CD8-positive, alpha-beta memory T cell (primary cell): Measurements from ENCODE around the gene KIR3DL2. TPM values are rescaled to one million over a fixed set of nuclear protein-coding genes. Genes with fewer than 3 reads are reported as not detected.
"Not testable (repeated sequence)": the region's sequence is repeated elsewhere in the genome, so short reads cannot be mapped to it uniquely, and the experiment has no call there.

Experiments
- CTCF ChIA-PET: fragments of 350-600 bp; sonication (Branson Sonifier 250); formaldehyde crosslinking; loops from one replicate; lab custom pipeline; 2021; ENCODE audit warnings: antibody characterized with exemption; lab: Charles Lee
- POLR2A ChIA-PET: fragments of 350-600 bp; sonication (Branson Sonifier 250); formaldehyde crosslinking; loops from one replicate; lab custom pipeline; 2021; ENCODE audit warnings: antibody characterized with exemption; lab: Charles Lee
- DNase-seq, 5 donors: peaks; one replicate each; pipeline versions ENCODE4 v3.0.0 to v3.0.0-alpha.2; 2020 to 2022; ENCODE audit warnings: mixed read lengths in 1 of 5
- H3K27ac ChIP-seq: one replicate; pipeline ENCODE4 v1.7.0; 2013; ENCODE audit warnings: low read depth, mild to moderate bottlenecking, low read length, moderate library complexity
- H3K27me3 ChIP-seq: 2 replicates; pipeline ENCODE4 v1.7.0; 2013; ENCODE audit warnings: low read length, mild to moderate bottlenecking; ENCODE audit not compliant: insufficient read depth, poor library complexity, severe bottlenecking
- H3K36me3 ChIP-seq: 2 replicates; pipeline ENCODE4 v1.7.0; 2013; ENCODE audit warnings: mild to moderate bottlenecking, low read length, moderate library complexity; ENCODE audit not compliant: insufficient read depth
- H3K4me1 ChIP-seq: 2 replicates; pipeline ENCODE4 v1.7.0; 2013; ENCODE audit warnings: mild to moderate bottlenecking, low read length, moderate library complexity; ENCODE audit not compliant: insufficient read depth
- H3K4me3 ChIP-seq: 2 replicates; pipeline ENCODE4 v1.7.0; 2013; ENCODE audit warnings: mild to moderate bottlenecking, low read length
- H3K9me3 ChIP-seq: 2 replicates; pipeline ENCODE4 v1.7.0; 2013; ENCODE audit warnings: mild to moderate bottlenecking, low read length
- H3K27ac Mint-ChIP-seq, 8 donors: one replicate each; pipeline ENCODE4 v1.8.0; 2020 to 2021; ENCODE audit warnings: mixed read lengths in 8 of 8, mild to moderate bottlenecking in 6 of 8, inconsistent platforms in 3 of 8, moderate library complexity in 3 of 8
- H3K27me3 Mint-ChIP-seq, 2 donors: one replicate each; pipeline ENCODE4 v1.8.0; 2020 to 2021; ENCODE audit warnings: mixed read lengths in 2 of 2, mild to moderate bottlenecking in 1 of 2, moderate library complexity in 1 of 2
- H3K36me3 Mint-ChIP-seq, 3 donors: one replicate each; pipeline ENCODE4 v1.8.0; 2020 to 2021; ENCODE audit warnings: mixed read lengths in 3 of 3, inconsistent platforms in 1 of 3, mild to moderate bottlenecking in 1 of 3
- H3K4me1 Mint-ChIP-seq, 3 donors: one replicate each; pipeline ENCODE4 v1.8.0; 2020 to 2021; ENCODE audit warnings: mixed read lengths in 3 of 3, inconsistent platforms in 1 of 3, mild to moderate bottlenecking in 1 of 3
- H3K4me3 Mint-ChIP-seq, 7 donors: one replicate each; pipeline ENCODE4 v1.8.0; 2020 to 2021; ENCODE audit warnings: mixed read lengths in 7 of 7, mild to moderate bottlenecking in 6 of 7, moderate library complexity in 4 of 7, inconsistent platforms in 2 of 7
- H3K9me3 Mint-ChIP-seq, 5 donors: one replicate each; pipeline ENCODE4 v1.8.0; 2020 to 2022; ENCODE audit warnings: mixed read lengths in 5 of 5, mild to moderate bottlenecking in 3 of 5, moderate library complexity in 2 of 5, inconsistent platforms in 1 of 5
- polyA plus RNA-seq: library from polyadenylated mRNA; unstranded; fragments of 300-500 nt; fragmentation: Illumina TruSeq; gene quantifications from one replicate; pipeline ENCODE4 v1.2.3, GENCODE V29; 2021
- total RNA-seq, 2 experiments: library from RNA; stranded (reverse); gene quantifications; one replicate each; pipeline ENCODE4 v1.2.3, GENCODE V29; 2021

KIR3DL2 gene
- total RNA-seq = under 1 TPM; 0.27 to 0.28 TPM
- 16.8 TPM for polyA plus RNA-seq

DNA sequence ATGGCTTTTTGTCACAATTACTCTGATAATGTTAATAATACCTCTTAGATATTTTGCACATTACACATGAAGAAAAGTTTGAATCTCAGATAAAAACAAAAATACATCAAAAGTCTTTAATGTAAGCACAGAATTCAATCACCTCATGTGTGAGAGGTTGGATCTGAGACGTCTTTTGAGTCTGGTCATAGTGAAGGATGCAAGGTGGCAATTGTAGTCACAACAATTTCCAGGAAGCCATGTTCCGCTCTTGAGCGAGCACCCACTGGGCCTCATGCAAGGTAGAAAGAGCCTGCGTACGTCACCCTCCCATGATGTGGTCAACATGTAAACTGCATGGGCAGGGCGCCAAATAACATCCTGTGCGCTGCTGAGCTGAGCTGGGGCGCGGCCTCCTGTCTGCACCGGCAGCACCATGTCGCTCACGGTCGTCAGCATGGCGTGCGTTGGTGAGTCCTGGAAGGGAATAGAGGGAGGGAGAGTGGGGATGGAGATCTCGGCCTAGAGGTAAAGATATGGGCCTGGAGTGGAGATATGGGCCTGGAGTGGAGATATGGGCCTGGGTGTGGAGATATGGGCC lies at the start of gene KIR3DL2:
KIR3DL2 (plus strand) TSS at position 383 of the 580 bp plus-strand sequence; CDS start at position 416, 33 bp downstream.
- H3K27me3 ChIP-seq, H3K36me3 Mint-ChIP-seq, CTCF ChIA-PET, H3K27ac ChIP-seq, H3K36me3 ChIP-seq, POLR2A ChIA-PET, H3K9me3 Mint-ChIP-seq, H3K4me1 ChIP-seq, H3K4me3 ChIP-seq, H3K4me1 Mint-ChIP-seq, H3K9me3 ChIP-seq: not testable (repeated sequence)
- peak within 1 kb of the TSS in 3 of 7 donors; percentile 2 to 68 (median 18) for H3K4me3 Mint-ChIP-seq
- peak within 1 kb of the TSS in 4 of 8 donors; percentile 8 to 92 (median 77) for H3K27ac Mint-ChIP-seq
- H3K27me3 Mint-ChIP-seq = peaks cover 12 to 17% of the 10 kb centered on the region in 2 donors
- DNase-seq = peak in 1 of 5 donors; percentile 23

DNA sequence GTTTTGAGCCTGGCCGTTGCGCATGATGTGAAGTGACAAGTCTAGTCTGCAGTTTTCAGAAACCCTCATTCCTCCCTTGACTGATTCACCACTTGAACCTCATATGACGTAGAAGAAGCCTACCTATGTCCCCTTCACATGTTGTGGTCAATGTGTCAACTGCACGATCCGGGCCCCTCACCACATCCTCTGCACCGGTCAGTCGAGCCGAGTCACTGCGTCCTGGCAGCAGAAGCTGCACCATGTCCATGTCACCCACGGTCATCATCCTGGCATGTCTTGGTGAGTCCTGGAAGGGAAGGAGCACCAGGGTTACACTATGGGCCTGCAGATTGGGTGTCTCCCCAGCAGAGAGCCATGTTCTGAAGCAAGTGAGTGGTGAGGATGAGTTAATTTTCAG lies 46.8 kb upstream of the KIR3DL2 start, which contains the start of gene KIR2DL4:
KIR2DL4 (plus strand) TSS at position 201 of the 400 bp plus-strand sequence; CDS start at position 243, 42 bp downstream.
- no peaks in the 10 kb centered on the region for H3K4me1 ChIP-seq
- CTCF ChIA-PET = no interaction called here
- peaks cover 0 to 2% (median 0%) of the 10 kb centered on the region in 3 donors for H3K4me1 Mint-ChIP-seq
- peaks cover 0 to 2% (median 0%) of the 10 kb centered on the region in 5 donors for H3K9me3 Mint-ChIP-seq
- DNase-seq = no peak
- H3K27me3 ChIP-seq = no peaks in the 10 kb centered on the region
- no peak within 1 kb of the TSS for H3K4me3 Mint-ChIP-seq
- H3K4me3 ChIP-seq = no peak within 1 kb of the TSS
- no peaks in the 10 kb centered on the region for H3K36me3 Mint-ChIP-seq
- H3K27ac ChIP-seq = no peak within 1 kb of the TSS
- H3K36me3 ChIP-seq = no peaks in the 10 kb centered on the region
- POLR2A ChIA-PET = no interaction called here
- peaks cover 6 to 36% of the 10 kb centered on the region in 2 donors for H3K27me3 Mint-ChIP-seq
- no peaks in the 10 kb centered on the region for H3K9me3 ChIP-seq
- H3K27ac Mint-ChIP-seq = peak within 1 kb of the TSS in 1 of 8 donors; percentile 62

GRCh38 chr19:54804101-54804500 lies 46.1 kb upstream of the KIR3DL2 start:
- ChIA-PET CTCF (no interaction called here), POLR2A (no interaction called here)
- Mint-ChIP-seq H3K4me1 (peaks cover 0 to 2% (median 0%) of the 10 kb centered on the region in 3 donors), H3K27ac (peak overlapping the region in 1 of 8 donors; percentile 44), H3K9me3 (peaks cover 0 to 2% (median 0%) of the 10 kb centered on the region in 5 donors), H3K36me3 (no peaks in the 10 kb centered on the region), H3K27me3 (peaks cover 5 to 31% of the 10 kb centered on the region in 2 donors), H3K4me3 (no peak overlapping the region)
- no peak for DNase-seq
- Histone ChIP-seq H3K27ac (no peak overlapping the region), H3K27me3 (no peaks in the 10 kb centered on the region), H3K4me1 (no peaks in the 10 kb centered on the region), H3K9me3 (no peaks in the 10 kb centered on the region), H3K4me3 (no peak overlapping the region), H3K36me3 (no peaks in the 10 kb centered on the region)

- H3K36me3 Mint-ChIP-seq = no peaks in the 10 kb centered on the region
- CTCF ChIA-PET = no interaction called here
- no peak for DNase-seq
- H3K27me3 ChIP-seq = no peaks in the 10 kb centered on the region
- no peak overlapping the region for H3K27ac Mint-ChIP-seq
- H3K9me3 ChIP-seq = no peaks in the 10 kb centered on the region
- H3K27ac ChIP-seq = no peak overlapping the region
- POLR2A ChIA-PET = no interaction called here
- peaks cover 4 to 30% of the 10 kb centered on the region in 2 donors for H3K27me3 Mint-ChIP-seq
- H3K36me3 ChIP-seq = no peaks in the 10 kb centered on the region
- H3K4me3 ChIP-seq = no peak overlapping the region
- H3K4me1 ChIP-seq = no peaks in the 10 kb centered on the region
- no peak overlapping the region for H3K4me3 Mint-ChIP-seq
- peaks cover 0 to 2% (median 0%) of the 10 kb centered on the region in 5 donors for H3K9me3 Mint-ChIP-seq
- peaks cover 0 to 2% (median 0%) of the 10 kb centered on the region in 3 donors for H3K4me1 Mint-ChIP-seq
These were observed 45.7 kb upstream of the KIR3DL2 start for GRCh38 chr19:54804571-54804970.

GRCh38 chr19:54805665-54806515 lies 44.4 kb upstream of the KIR3DL2 start:
- peaks cover 0 to 5% (median 0%) of the 10 kb centered on the region in 5 donors for H3K9me3 Mint-ChIP-seq
- Histone ChIP-seq H3K27ac (no peak overlapping the region), H3K27me3 (no peaks in the 10 kb centered on the region), H3K4me1 (no peaks in the 10 kb centered on the region), H3K9me3 (no peaks in the 10 kb centered on the region), H3K36me3 (no peaks in the 10 kb centered on the region), H3K4me3 (no peak overlapping the region)
- no peak overlapping the region for H3K4me3 Mint-ChIP-seq
- POLR2A ChIA-PET = no interaction called here
- CTCF ChIA-PET = no interaction called here
- no peaks in the 10 kb centered on the region for H3K36me3 Mint-ChIP-seq
- peaks cover 0 to 2% (median 0%) of the 10 kb centered on the region in 3 donors for H3K4me1 Mint-ChIP-seq
- H3K27me3 Mint-ChIP-seq = peaks cover 7 to 30% of the 10 kb centered on the region in 2 donors
- H3K27ac Mint-ChIP-seq = peak overlapping the region in 1 of 8 donors; percentile 61
- no peak for DNase-seq

DNA sequence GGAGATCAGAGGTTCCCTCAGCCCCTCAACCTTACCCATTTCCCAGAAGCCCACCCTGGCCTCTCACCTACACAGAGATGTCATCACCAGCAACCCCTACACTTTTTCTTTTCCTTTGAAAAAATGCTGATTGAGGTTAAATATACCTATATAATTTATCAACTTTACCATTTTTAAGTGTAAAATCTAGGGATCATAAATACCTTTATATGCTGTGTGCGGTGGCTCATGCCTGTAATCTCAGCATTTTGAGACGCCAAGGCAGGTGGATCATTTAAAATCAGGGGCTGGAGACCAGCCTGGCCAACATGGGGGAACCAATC lies 43.8 kb upstream of the KIR3DL2 start:
- Mint-ChIP-seq H3K27me3 (peaks cover 8 to 30% of the 10 kb centered on the region in 2 donors), H3K27ac (no peak overlapping the region), H3K9me3 (peaks cover 0 to 7% (median 2%) of the 10 kb centered on the region in 5 donors), H3K4me1 (peaks cover 0 to 2% (median 0%) of the 10 kb centered on the region in 3 donors), H3K36me3 (no peaks in the 10 kb centered on the region), H3K4me3 (no peak overlapping the region)
- ChIA-PET POLR2A (no interaction called here), CTCF (no interaction called here)
- Histone ChIP-seq H3K27me3 (no peaks in the 10 kb centered on the region), H3K4me1 (no peaks in the 10 kb centered on the region), H3K36me3 (no peaks in the 10 kb centered on the region), H3K9me3 (no peaks in the 10 kb centered on the region), H3K27ac (no peak overlapping the region), H3K4me3 (no peak overlapping the region)
- DNase-seq = no peak

DNA sequence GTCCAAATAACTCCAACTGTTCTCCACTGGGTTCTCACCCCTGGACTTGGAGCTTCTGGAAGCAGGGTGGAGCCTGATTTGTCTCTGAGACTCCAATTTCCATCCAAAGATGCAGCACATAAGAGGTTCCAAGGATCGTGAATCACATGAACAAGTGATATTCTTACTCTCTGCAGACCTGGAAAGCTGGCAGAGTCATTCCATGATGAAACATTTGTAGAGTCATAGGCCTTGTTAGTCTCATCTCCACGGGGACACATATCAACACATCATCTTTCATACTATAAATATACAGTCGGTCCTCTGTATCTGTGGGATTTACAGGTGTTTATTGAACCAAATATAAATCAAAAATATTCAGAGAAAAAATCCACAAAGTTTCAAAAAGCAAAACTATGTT lies 35.7 kb upstream of the KIR3DL2 start:
- H3K4me1 Mint-ChIP-seq, H3K36me3 ChIP-seq, H3K27me3 ChIP-seq, CTCF ChIA-PET, H3K27ac ChIP-seq, H3K36me3 Mint-ChIP-seq, H3K4me3 ChIP-seq, H3K4me3 Mint-ChIP-seq, DNase-seq, H3K27ac Mint-ChIP-seq, H3K9me3 ChIP-seq, H3K4me1 ChIP-seq, POLR2A ChIA-PET: not testable (repeated sequence)
- Mint-ChIP-seq H3K27me3 (peaks cover 9 to 12% of the 10 kb centered on the region in 2 donors), H3K9me3 (peaks cover 3 to 18% (median 9%) of the 10 kb centered on the region in 5 donors)

DNA sequence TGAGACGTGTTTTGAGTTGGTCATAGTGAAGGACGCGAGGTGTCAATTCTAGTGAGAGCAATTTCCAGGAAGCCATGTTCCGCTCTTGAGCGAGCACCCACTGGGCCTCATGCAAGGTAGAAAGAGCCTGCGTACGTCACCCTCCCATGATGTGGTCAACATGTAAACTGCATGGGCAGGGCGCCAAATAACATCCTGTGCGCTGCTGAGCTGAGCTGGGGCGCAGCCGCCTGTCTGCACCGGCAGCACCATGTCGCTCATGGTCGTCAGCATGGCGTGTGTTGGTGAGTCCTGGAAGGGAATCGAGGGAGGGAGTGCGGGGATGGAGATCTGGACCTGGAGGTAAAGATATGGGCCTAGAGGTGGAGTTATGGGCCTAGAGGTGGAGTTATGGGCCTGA lies 34.0 kb upstream of the KIR3DL2 start, which contains the start of gene KIR3DL1:
KIR3DL1 (plus strand) TSS at position 218 of the 400 bp plus-strand sequence.
- H3K9me3 Mint-ChIP-seq = peaks cover 3 to 15% (median 9%) of the 10 kb centered on the region in 5 donors
- H3K27ac Mint-ChIP-seq = peak within 1 kb of the TSS in 3 of 8 donors; percentile 5 to 78 (median 76)
- CTCF ChIA-PET, H3K27ac ChIP-seq, H3K9me3 ChIP-seq, H3K4me1 Mint-ChIP-seq, H3K36me3 ChIP-seq, H3K36me3 Mint-ChIP-seq, H3K4me1 ChIP-seq, POLR2A ChIA-PET, H3K27me3 Mint-ChIP-seq, H3K27me3 ChIP-seq, DNase-seq, H3K4me3 ChIP-seq: not testable (repeated sequence)
- peak within 1 kb of the TSS in 3 of 7 donors; percentile 18 to 73 (median 63) for H3K4me3 Mint-ChIP-seq
